SJCRH30 (cell line): ENCODE data around the gene APIP. TPM values are rescaled to one million over a fixed set of nuclear protein-coding genes. Genes with fewer than 3 reads are reported as not detected.
"Not testable (repeated sequence)": the region's sequence is repeated elsewhere in the genome, so short reads cannot be mapped to it uniquely, and the experiment has no call there.

Experiments used
- DNase-seq, 2 experiments: peaks; one replicate each; pipeline ENCODE4 v3.0.0-alpha.2; 2015 to 2020
- H3K27ac ChIP-seq: fragments of 250-450 bp; sonication (Bioruptor Pico); 2 replicates; pipeline ENCODE4 v1.5.1; 2020; ENCODE audit warnings: mild to moderate bottlenecking, moderate library complexity
- H3K27me3 ChIP-seq: fragments of 250-450 bp; sonication (Bioruptor Pico); 2 replicates; pipeline ENCODE4 v1.5.1; 2020; ENCODE audit warnings: mild to moderate bottlenecking, moderate library complexity
- H3K36me3 ChIP-seq: fragments of 250-450 bp; sonication (Bioruptor Pico); 2 replicates; pipeline ENCODE4 v1.5.1; 2020; ENCODE audit warnings: mild to moderate bottlenecking, moderate library complexity
- H3K4me1 ChIP-seq: fragments of 250-450 bp; sonication (Bioruptor Pico); 2 replicates; pipeline ENCODE4 v1.5.1; 2020; ENCODE audit warnings: mild to moderate bottlenecking, moderate library complexity
- H3K4me3 ChIP-seq: fragments of 250-450 bp; sonication (Bioruptor Pico); 2 replicates; pipeline ENCODE4 v1.5.1; 2020; ENCODE audit warnings: mild to moderate bottlenecking, moderate library complexity
- H3K9me3 ChIP-seq: fragments of 250-450 bp; sonication (Bioruptor Pico); replicated peaks from 2 replicates; pipeline ENCODE4 v1.5.1; 2020; ENCODE audit warnings: mild to moderate bottlenecking, moderate library complexity
- total RNA-seq: library from RNA; depleted of rRNA; stranded (reverse); fragments of >200 nt; shearing (Covaris generic); gene quantifications from 2 replicates; pipeline ENCODE4 v1.2.3, GENCODE V29; 2014

The APIP gene
- total RNA-seq, 1 experiment from 2014 or later, result 43.2 TPM

DNA sequence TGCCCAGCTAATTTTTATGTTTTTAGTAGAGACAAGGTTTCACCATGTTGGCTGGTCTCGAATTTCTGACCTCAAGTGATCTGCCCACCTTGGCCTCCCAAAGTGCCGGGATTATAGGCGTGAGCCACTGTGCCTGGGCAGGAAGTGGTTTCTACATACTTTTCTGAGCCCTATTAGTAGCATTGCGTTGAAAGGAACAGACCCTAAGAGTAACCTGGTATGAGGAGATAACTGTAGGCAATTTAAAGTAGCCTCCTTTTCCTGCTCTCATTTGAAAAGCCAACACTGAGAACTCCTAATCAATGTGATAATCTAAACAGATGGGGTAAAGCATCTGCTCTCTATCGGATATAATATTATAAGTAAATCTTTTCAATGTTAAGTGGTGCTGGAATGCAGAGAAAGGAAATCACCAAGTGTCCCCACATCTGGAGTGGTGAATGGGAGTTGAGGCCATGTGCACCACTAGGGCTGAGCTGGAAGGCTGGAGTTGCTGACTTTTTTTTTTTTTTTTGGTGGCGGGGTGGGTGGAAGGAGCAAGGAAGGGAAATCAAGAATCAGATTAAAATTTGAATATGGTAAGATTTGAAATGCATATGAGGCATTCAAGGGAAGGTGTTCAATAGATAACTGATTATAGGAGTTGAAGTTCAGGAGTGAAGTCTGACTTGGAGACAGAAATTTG, 20.9 kb upstream of the APIP start:
- no peak overlapping the region for H3K4me3 ChIP-seq
- H3K36me3 ChIP-seq, result peaks cover 19% of the 10 kb centered on the region
- peak in 1 of 2 experiments; percentile 1 for DNase-seq
- H3K27ac ChIP-seq, result no peak overlapping the region
- H3K4me1 ChIP-seq, result no peaks in the 10 kb centered on the region
- H3K9me3 ChIP-seq, result no peaks in the 10 kb centered on the region
- H3K27me3 ChIP-seq, result no peaks in the 10 kb centered on the region

DNA sequence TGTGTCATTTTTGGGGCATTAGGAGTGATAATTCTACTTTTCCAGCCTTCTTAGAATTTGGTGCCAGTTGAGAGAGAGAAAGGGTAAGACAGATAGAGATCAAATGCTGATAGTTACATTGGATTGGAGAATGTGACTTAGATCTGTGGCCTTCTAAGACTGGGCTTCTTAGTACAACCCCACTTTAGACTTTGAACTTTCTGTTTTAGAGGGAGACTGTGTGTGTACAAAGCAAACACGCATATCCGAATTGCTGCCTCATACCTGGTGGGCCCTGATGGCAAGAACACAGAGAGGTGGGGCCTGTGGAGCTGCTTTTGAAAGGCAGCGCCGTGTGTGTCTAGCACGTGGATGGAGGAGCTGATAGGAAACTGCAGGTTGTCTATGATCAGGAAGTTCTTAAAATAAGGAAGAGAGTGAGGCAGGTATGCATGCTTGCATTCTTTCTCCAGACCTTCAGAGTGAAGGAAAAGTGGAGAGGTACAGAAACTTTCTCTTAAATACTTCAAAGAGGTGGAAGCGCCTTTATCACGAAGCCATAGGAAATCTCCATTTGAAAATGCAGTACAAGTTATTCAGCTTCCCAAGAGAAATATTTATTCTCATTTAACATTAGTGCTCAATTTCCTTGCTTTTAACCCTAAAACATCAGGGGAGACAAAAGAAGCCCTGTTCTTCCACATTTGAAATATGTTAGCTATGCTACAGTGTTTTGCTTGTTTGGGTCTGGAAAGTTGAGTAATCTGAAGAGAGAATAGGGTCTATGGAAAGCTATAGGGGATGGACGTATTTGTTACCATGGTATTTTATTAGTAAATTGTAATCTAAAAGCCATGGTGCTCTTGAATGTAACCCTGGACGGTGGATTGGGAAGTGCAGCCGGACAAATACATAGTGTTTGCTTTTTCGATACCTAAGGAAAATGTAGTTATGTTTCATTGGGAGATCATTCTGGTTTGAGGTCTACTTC, 13.9 kb upstream of the APIP start:
- Histone ChIP-seq H3K9me3 (no peaks in the 10 kb centered on the region), H3K4me3 (no peak overlapping the region), H3K36me3 (peaks cover 14% of the 10 kb centered on the region), H3K27ac (no peak overlapping the region), H3K27me3 (no peaks in the 10 kb centered on the region), H3K4me1 (no peaks in the 10 kb centered on the region)
- no peak for DNase-seq

DNA sequence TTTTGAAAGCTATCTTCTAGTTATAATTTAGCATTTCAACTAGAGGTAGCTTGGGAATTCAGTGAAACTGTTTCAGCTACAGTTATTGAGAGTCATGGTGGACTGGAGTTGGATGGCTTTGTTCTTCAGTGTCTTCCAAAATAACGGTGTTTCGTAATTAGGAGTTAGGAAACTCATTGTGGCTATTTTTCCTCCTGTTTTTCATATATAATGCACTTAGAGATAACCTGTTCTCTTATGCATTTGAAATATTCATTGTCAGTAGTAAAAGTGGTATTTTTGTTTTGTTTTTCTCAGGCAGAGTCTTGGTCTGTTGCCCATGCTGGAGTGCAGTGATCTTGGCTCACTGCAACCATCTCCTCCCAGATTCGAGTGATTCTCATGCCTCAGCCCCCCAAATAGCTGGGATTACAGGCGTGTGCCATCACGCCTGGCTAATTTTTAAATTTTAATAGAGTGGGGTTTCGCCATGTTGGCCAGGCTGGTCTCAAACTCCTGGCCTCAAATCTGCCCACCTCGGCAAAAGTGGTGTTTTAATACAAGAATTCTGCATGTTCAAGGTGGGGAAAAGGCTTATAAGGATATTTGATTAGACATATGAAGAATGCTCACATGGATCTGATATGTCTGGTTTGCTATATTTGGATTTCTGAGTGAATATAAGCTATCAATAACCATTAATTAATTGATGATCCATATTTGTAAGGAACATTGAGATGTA, 12.9 kb upstream of the APIP start:
- Histone ChIP-seq H3K9me3 (no peaks in the 10 kb centered on the region), H3K36me3 (peaks cover 12% of the 10 kb centered on the region; the same call in 1 of the 2 replicates), H3K27ac (no peak overlapping the region), H3K4me1 (no peaks in the 10 kb centered on the region), H3K4me3 (no peak overlapping the region), H3K27me3 (no peaks in the 10 kb centered on the region)
- no peak for DNase-seq

DNA sequence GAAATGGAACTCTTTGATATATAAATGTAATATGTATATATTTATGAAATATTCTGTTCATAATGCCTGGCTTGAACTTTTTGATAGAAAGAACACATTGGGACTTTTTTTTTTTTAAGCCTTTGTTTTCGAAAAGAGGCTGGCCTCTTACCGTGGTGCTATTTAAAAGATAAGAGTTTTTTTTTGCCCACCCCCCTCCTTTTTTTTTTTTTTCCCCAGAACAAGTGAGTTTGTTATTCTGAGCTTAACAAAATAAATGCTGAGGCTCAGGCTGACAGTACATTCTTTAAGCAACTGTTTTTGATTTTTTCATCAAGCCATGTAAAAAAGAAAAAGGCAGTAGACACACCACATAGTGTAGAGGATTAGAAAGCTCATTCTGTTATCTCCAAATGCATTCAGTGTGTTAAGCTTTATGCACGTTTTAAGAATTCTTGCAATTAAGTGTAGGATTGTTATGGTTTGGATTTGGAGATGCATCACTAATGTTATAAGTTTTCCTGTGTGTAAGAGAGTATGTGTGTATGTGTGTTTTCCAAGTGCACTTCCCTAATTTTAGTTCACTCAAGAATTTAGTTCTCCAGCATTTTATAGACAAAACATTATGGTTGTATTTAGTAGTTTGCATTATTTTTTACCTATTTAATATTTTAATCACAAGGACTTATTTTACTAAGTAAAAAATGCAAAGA, 12.2 kb upstream of the APIP start:
- Histone ChIP-seq H3K4me1 (peaks cover 3% of the 10 kb centered on the region; the same call in 1 of the 2 replicates), H3K27ac (no peak overlapping the region), H3K36me3 (peaks cover 5% of the 10 kb centered on the region; the same call in 1 of the 2 replicates), H3K4me3 (no peak overlapping the region), H3K9me3 (no peaks in the 10 kb centered on the region), H3K27me3 (no peaks in the 10 kb centered on the region)
- no peak for DNase-seq

DNA sequence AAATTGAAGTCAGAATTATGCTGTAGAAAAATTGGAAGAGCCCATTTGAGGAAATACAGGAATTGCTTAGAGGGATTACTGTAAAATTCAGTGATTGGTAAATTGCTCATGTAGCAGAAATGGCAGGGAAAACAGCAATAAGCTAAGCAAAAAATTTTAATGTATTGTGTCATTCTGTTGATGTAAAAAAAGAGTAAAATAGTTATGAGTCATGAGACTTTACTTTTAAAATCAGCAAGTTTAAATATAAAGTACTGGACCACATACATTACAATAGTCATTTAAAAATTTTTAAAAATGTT, 10.6 kb upstream of the APIP start:
- no peak for DNase-seq
- no peaks in the 10 kb centered on the region for H3K9me3 ChIP-seq

DNA sequence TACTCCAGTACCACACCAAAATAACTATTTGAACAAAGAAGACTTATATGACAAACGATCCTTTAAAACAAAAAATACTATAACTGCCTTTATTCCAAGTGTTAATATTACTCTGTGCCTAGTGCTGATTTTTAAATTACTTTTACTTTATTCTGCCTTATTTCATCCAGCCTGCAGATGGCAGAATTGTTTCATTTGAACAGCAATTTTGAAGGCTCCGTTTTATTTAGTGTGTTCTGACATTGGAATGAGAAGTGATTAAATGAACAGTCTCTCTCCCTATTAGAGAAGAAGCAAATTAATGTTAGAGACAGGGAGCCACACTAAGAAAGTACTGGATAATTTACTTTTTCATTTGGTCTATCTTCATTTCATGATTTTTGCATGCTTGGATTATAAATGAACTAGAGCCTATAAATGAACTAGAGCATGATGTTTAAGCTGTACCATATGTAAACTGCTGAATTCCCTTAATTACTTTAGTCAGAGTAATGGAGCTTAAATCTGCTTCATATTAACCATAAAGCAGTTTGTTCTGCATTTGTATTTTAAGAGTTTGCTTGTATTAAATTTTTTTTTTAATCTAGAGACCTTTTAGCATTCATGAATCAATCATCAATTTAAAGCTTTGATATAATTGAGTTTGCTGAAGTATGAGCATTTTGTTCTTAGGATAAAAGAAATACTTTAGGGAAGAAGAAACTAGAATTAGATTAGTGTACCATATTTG, 10.1 kb upstream of the APIP start:
- no peak overlapping the region for H3K27ac ChIP-seq
- peak in 1 of 2 experiments; percentile 54 for DNase-seq
- H3K36me3 ChIP-seq, result no peaks in the 10 kb centered on the region; the same call in 1 of the 2 replicates
- no peak overlapping the region for H3K4me3 ChIP-seq
- no peaks in the 10 kb centered on the region for H3K27me3 ChIP-seq
- H3K4me1 ChIP-seq, result peaks cover 3% of the 10 kb centered on the region; the same call in 1 of the 2 replicates
- no peaks in the 10 kb centered on the region for H3K9me3 ChIP-seq

More for the DNA sequence above, 10.6 kb upstream of the APIP start:
- Histone ChIP-seq H3K36me3 (0 out of 2 replicates have a peak, but pooled peaks cover 2% of the 10 kb centered on the region), H3K27me3 (no peaks in the 10 kb centered on the region), H3K4me3 (no peak overlapping the region), H3K4me1 (peaks cover 3% of the 10 kb centered on the region; the same call in 1 of the 2 replicates), H3K27ac (no peak overlapping the region)

DNA sequence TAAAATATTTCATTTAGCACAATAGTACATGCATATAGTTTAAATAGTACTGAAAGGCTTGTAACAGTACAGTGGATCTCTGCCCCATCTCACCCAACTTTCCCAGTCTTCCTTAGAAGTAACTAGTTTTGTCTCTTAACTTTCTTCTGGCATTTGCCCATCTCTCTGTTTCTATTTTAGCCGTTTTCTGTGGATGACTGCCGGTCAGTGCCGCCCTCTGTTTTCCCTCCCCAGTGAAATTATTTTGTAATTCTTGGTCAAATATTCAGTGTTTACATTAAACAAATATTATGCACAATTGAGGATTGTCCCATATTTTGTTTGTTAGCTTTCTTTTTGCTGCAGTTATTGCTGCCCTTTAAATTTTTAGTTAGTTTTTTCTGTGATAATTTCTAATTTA, 8.5 kb upstream of the APIP start:
- Histone ChIP-seq H3K9me3 (no peaks in the 10 kb centered on the region), H3K4me1 (peaks cover 3% of the 10 kb centered on the region; the same call in 1 of the 2 replicates), H3K4me3 (no peak overlapping the region), H3K27ac (no peak overlapping the region), H3K36me3 (peaks cover 4% of the 10 kb centered on the region; the same call in 1 of the 2 replicates), H3K27me3 (no peaks in the 10 kb centered on the region)
- no peak for DNase-seq

DNA sequence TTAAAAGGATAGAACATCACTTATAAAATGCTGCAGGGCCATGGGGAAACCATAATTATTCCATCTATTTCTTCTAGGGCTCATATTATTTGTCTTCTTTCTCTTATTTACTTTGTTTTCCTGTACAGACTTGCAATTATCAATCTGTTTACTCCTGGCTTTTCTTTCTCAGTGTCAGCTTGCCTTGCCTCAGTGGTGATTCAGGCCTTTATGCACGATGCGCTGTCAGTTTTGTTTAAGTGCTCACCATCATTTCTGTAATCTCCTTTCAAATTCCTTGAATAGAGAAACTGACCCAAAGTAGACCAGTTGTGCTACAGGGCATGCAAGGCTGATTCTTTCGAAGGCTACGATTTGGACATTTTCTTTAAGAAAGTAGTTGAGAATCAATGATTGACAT, 5.0 kb upstream of the APIP start:
- H3K27ac ChIP-seq, result no peak overlapping the region
- H3K36me3 ChIP-seq, result peaks cover 4% of the 10 kb centered on the region; the same call in 1 of the 2 replicates
- no peak for DNase-seq

DNA sequence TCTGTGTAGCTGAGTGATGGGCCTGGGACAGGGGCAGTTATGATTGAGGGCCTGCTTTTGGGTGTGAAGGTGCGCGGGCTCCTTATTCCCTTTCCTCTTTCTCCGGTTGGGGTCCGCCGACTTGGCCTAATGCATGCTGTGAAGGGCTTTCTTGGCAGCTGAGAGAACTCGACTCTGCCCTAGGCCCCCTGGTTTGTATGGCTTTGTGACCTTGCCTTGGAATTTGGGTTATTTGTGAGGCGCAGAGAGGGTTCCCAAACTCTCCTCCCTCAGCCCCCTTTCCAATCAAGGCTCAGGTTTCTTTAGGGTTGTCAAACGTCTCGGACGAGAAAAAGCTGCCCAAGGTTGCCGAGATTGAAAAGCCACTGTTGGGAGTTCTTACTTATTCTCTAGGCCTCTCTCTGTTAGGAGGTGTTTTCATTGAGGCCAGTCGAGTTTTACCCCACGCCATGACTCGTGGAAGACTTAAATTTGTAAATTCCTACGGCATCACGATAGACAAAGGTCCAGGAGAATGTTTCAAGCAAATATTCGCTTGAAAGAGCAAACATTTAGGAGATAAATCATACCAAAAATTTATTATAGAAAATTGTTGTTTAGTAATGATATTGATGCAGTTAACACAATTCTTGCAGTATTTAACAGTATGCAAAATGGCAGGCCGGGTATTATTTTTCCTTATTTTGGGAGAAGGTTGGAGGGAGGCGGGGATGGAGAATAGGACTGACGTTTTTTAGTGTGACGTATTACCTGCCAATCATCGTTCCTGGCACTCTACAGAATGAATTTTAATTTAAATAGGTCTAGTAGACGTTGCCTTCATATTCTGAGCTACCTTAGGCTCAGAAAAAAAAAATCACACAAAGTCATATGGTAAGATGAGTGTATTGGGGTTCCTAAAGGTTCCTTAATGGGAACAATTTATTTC, 928 bp upstream of the APIP start:
- Histone ChIP-seq H3K9me3 (no peaks in the 10 kb centered on the region), H3K4me1 (no peaks in the 10 kb centered on the region), H3K36me3 (peaks cover 4% of the 10 kb centered on the region; the same call in 1 of the 2 replicates), H3K27ac (peak overlapping the region; percentile 94), H3K4me3 (peak overlapping the region; percentile 95), H3K27me3 (no peaks in the 10 kb centered on the region)
- peak in 1 of 2 experiments; percentile 24 for DNase-seq

More for the DNA sequence above, 5.0 kb upstream of the APIP start:
- Histone ChIP-seq H3K4me3 (no peak overlapping the region), H3K4me1 (peaks cover 3% of the 10 kb centered on the region; the same call in 1 of the 2 replicates), H3K27me3 (no peaks in the 10 kb centered on the region), H3K9me3 (no peaks in the 10 kb centered on the region)

DNA sequence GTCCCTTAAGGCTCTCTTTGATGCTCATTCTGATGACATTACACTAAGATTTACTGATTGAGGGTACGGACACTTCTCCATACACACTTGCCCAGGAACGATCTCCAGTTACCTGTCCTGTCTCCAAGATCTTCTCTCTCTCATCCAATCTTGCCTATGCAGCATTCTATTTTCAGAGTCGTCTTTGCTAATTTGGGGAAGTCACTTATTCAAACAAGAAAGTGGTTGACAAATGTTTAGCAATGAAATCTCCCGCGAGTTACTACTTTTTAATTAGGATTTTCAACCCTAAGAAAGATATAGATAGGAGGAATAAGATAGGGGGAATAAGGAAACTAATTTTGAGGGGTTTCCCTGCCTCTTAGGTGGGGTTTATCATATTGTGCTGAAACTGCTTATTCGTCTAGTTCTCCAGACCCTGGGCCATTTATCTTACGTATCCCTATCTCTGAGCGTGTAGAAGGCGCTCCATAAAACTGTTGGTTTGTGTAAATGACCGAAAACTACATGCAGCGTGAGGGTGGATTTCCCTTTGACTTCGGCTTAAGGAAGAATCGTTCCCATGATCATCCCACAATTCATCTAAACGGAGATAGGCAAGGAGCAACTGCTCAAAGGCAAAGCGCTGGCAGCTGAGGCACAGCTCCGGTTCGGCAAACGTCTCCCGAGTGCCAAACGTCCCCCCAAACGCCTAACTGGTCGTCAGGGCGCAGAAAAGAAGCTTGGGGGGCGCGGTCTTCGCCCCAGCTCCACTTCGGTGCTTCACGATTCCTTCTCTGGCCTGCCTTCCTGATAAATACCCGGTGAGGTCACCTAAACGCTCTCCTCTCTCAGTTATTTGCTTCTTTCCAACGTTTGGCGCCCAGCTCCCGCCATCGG, 804 bp downstream of the APIP start:
- Histone ChIP-seq H3K4me3 (peak overlapping the region; percentile 95), H3K27ac (peak overlapping the region; percentile 94), H3K27me3 (no peaks in the 10 kb centered on the region), H3K9me3 (no peaks in the 10 kb centered on the region), H3K36me3 (0 out of 2 replicates have a peak, but pooled peaks cover 4% of the 10 kb centered on the region), H3K4me1 (no peaks in the 10 kb centered on the region)
- DNase-seq, result peak in 1 of 2 experiments; percentile 4

DNA sequence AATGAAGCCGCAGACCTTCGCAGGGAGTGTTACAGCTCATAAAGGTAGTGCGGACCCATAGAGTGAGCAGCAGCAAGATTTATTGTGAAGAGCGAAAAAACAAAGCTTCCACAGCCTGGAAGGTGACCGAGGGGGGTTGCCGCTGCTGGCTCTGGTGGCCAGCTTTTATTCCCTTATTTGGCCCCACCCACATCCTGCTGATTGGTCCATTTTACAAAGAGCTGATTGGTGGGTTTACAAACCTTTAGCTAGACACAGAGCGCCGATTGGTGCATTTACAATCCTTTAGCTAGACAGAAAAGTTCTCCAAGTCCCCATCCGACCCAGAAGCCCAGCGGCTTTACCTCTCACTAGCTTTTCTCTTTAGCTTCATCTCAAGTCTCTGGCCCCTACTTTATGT, 2.6 kb downstream of the APIP start:
- H3K27ac ChIP-seq, H3K36me3 ChIP-seq, H3K4me3 ChIP-seq, H3K4me1 ChIP-seq, DNase-seq, H3K9me3 ChIP-seq, H3K27me3 ChIP-seq: not testable (repeated sequence)

DNA sequence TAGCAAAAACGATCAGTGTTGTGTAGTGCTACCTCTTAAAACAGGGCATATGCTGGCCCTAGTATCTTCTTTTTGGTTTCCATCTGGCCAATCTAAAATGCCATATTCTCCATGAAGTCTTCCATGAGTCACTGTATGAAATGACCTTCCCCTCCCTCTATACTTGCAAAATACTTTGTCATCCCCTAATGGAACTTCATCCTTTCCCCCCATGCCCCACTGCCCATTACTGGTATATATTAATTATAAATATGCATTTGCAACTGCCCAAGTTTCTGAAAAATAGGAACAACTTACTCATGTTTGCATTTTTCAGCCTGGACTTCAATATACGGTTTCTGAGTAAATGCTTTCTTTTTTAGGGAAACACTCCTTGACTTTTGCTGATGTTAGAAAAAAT, 4.5 kb downstream of the APIP start:
- H3K4me1 ChIP-seq, result no peaks in the 10 kb centered on the region
- no peak for DNase-seq
- H3K36me3 ChIP-seq, result no peaks in the 10 kb centered on the region
- no peak overlapping the region for H3K4me3 ChIP-seq
- no peaks in the 10 kb centered on the region for H3K9me3 ChIP-seq
- no peaks in the 10 kb centered on the region for H3K27me3 ChIP-seq
- no peak overlapping the region for H3K27ac ChIP-seq
